Neural crest cell (in vitro differentiated cells): Measurements from ENCODE around the gene TAF15. TPM values are rescaled to one million over a fixed set of nuclear protein-coding genes. Genes with fewer than 3 reads are reported as not detected.

Experiments
- DNase-seq: peaks from one replicate; pipeline ENCODE4 v3.0.0; 2021; ENCODE audit warnings: low read depth, mixed read lengths, low spot score
- H3K27ac Mint-ChIP-seq: one replicate; pipeline ENCODE4 v1.8.0; 2021; ENCODE audit warnings: mild to moderate bottlenecking, mixed read lengths; ENCODE audit not compliant: unreplicated experiment
- H3K27me3 Mint-ChIP-seq: 2 replicates; pipeline ENCODE4 v1.8.0; 2021; ENCODE audit warnings: low read depth, mild to moderate bottlenecking, mixed read lengths
- H3K36me3 Mint-ChIP-seq: 2 replicates; pipeline ENCODE4 v1.8.0; 2021; ENCODE audit warnings: low read depth, mild to moderate bottlenecking, mixed read lengths
- H3K4me1 Mint-ChIP-seq: 2 replicates; pipeline ENCODE4 v1.8.0; 2021; ENCODE audit warnings: mixed read lengths
- H3K4me3 Mint-ChIP-seq: one replicate; pipeline ENCODE4 v1.8.0; 2021; ENCODE audit warnings: mild to moderate bottlenecking, mixed read lengths
- H3K9me3 Mint-ChIP-seq: 2 replicates; pipeline ENCODE4 v1.8.0; 2021; ENCODE audit warnings: mixed read lengths
- CTCF ChIP-seq: fragments of 200-600 bp; sonication (generic); conservative IDR thresholded peaks from 2 replicates; pipeline ENCODE4 v1.5.0; 2021; ENCODE audit warnings: antibody characterized with exemption, mild to moderate bottlenecking
- total RNA-seq: library from RNA; stranded (reverse); gene quantifications from 2 replicates; pipeline ENCODE4 v1.2.1, GENCODE V29; 2021

The TAF15 gene
- total RNA-seq, 1 donor from 2014 or later, result 300 TPM

DNA sequence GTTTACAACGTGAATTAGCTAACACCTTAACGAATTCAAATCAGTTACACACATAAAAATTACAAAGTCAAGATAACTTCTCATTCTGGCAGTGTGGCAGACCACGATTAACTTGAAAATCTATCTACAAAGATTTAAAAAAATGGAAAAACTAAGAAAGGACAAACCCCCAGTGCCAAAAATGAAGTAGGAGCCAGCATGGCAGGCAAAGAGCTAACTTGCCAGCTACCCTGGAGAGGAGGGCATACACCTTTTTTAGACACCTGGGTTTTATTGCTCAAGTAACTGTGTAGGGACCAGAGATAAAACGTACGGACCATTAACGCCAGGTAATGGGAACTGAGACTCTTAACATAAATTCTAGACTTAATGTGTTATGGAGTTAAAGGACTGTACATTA lies 2.5 kb downstream of the TAF15 start:
- Mint-ChIP-seq H3K36me3 (peaks cover 2% of the 10 kb centered on the region), H3K9me3 (no peaks in the 10 kb centered on the region), H3K27me3 (no peaks in the 10 kb centered on the region), H3K4me3 (peak overlapping the region; percentile 35), H3K4me1 (peaks cover 55% of the 10 kb centered on the region), H3K27ac (no peak overlapping the region)
- no peak for TF ChIP-seq CTCF
- no peak for DNase-seq

GRCh38 chr17:35812456-35812855 lies 3.2 kb downstream of the TAF15 start:
- H3K27me3 Mint-ChIP-seq, result no peaks in the 10 kb centered on the region
- peaks cover 55% of the 10 kb centered on the region for H3K4me1 Mint-ChIP-seq
- no peak for DNase-seq
- H3K27ac Mint-ChIP-seq, result no peak overlapping the region
- no peak overlapping the region for H3K4me3 Mint-ChIP-seq
- no peaks in the 10 kb centered on the region for H3K9me3 Mint-ChIP-seq
- no peak for TF ChIP-seq CTCF
- H3K36me3 Mint-ChIP-seq, result peaks cover 2% of the 10 kb centered on the region

GRCh38 chr17:35816723-35817122 lies 7.4 kb downstream of the TAF15 start:
- TF ChIP-seq CTCF, result no peak
- no peak for DNase-seq
- Mint-ChIP-seq H3K9me3 (no peaks in the 10 kb centered on the region), H3K4me1 (peaks cover 27% of the 10 kb centered on the region), H3K27ac (no peak overlapping the region), H3K27me3 (no peaks in the 10 kb centered on the region), H3K4me3 (no peak overlapping the region), H3K36me3 (peaks cover 13% of the 10 kb centered on the region)

DNA sequence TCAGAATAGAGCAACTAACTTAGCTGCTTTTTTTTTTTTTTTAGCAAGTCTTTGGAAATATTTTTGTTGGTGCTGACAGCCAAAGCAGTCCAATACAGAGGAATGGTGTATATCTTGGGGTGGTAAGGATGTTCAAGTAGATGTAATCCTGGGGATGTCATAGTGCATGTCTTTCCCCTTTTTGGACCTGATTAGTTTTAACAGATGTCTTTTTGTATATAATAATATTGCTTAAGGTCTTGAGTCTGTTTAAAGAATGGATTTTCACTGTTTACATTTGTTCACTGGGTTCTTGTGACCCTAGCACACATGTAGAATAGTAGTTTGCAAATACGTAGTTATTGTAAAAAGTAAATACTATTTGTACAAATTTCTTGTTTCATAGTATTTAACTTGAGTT lies 7.9 kb downstream of the TAF15 start:
- Mint-ChIP-seq H3K27ac (no peak overlapping the region), H3K4me1 (peaks cover 23% of the 10 kb centered on the region), H3K4me3 (no peak overlapping the region), H3K9me3 (no peaks in the 10 kb centered on the region), H3K27me3 (no peaks in the 10 kb centered on the region), H3K36me3 (peaks cover 13% of the 10 kb centered on the region)
- DNase-seq, result no peak
- TF ChIP-seq CTCF, result no peak

DNA sequence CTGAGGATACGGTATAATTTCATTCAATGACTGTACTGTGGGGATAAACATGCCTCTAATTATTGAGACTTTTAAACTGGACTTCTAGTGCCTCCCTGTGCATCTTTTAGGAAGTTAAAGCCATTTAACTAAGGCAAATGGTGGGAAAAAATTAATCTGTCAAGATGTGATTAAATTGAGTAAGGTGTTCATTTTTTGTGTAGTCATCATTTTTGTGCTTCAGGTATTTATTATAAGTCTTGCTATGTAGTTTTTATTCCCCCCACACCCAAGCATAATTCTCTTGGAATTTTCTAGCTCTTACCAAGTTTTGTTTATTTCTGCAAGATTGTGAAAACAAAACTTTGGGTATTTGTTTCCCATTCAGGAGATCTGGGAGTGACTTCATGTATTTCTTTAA lies 10.2 kb downstream of the TAF15 start:
- Mint-ChIP-seq H3K27ac (no peak overlapping the region), H3K9me3 (no peaks in the 10 kb centered on the region), H3K4me1 (peaks cover 12% of the 10 kb centered on the region), H3K4me3 (peak overlapping the region; percentile 47), H3K36me3 (peaks cover 21% of the 10 kb centered on the region), H3K27me3 (no peaks in the 10 kb centered on the region)
- DNase-seq, result no peak
- TF ChIP-seq CTCF, result no peak

GRCh38 chr17:35821308-35821707 lies 12.0 kb downstream of the TAF15 start:
- Mint-ChIP-seq H3K27me3 (no peaks in the 10 kb centered on the region), H3K27ac (no peak overlapping the region), H3K4me3 (no peak overlapping the region), H3K36me3 (peaks cover 28% of the 10 kb centered on the region), H3K9me3 (no peaks in the 10 kb centered on the region), H3K4me1 (no peaks in the 10 kb centered on the region)
- no peak for DNase-seq
- no peak for TF ChIP-seq CTCF
